ENCODE results near the gene ARHGAP24. TPM values are rescaled to one million over a fixed set of nuclear protein-coding genes. Genes with fewer than 3 reads are reported as not detected.

The ARHGAP24 gene
- total and polyA plus RNA-seq, 2 of the 13 experiments (the other 11 are each of a cell fraction or from before 2014, with no cell fraction given) = 0.07 to 0.55 TPM

DNA sequence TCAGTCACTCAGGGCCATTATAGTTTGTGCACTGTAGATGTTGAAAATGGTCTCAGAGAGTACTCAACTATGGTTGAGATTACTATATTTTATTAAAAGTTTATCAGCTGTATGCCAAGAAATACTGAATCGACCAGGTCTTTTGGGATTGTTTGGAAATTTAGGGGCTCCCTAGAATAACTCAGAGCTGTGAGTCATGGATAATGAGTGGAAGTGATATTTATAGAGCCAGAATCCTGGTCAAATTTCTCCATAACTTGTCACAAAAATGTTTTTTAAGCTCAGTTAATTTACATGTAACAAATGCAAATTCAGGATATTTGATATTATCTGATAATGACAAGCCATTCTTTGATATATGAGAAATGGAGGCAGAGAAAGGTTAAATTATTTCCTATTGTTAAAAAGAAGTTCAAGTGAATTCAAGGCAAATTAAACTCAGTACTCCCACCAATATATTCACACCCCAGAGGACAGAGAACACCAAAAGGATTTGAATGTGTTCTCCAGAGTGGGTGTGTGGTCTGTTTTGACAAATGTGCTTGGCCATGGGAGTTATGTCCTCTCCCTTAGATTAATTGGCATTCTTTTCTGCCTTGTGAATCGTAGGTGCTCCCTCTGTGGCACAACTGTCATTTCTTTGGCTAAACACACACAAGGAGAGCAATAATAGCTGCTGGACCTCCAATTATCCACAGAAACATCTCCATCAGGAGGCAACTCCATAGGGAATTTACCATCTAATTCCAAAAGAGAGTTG is 37.7 kb downstream of the ARHGAP24 start (continued):
- TF ChIP-seq ZNF776 (CRISPR knock-in tag; IDR thresholded peaks at IDR 0.05) (no peak), ZNF350 (CRISPR knock-in tag; IDR thresholded peaks at IDR 0.05; ENCODE audit: borderline replicate concordance, low read depth) (no peak), ZNF33A (CRISPR knock-in tag; IDR thresholded peaks at IDR 0.05; ENCODE audit: borderline replicate concordance) (no peak), ZNF577 (CRISPR knock-in tag; IDR thresholded peaks at IDR 0.05; ENCODE audit: borderline replicate concordance, low read depth) (no peak), ZNF547 (CRISPR knock-in tag; IDR thresholded peaks at IDR 0.05) (no peak)
- TF ChIP-seq, protein P1, sequence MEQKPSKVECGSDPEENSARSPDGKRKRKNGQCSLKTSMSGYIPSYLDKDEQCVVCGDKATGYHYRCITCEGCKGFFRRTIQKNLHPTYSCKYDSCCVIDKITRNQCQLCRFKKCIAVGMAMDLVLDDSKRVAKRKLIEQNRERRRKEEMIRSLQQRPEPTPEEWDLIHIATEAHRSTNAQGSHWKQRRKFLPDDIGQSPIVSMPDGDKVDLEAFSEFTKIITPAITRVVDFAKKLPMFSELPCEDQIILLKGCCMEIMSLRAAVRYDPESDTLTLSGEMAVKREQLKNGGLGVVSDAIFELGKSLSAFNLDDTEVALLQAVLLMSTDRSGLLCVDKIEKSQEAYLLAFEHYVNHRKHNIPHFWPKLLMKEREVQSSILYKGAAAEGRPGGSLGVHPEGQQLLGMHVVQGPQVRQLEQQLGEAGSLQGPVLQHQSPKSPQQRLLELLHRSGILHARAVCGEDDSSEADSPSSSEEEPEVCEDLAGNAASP (CRISPR knock-in tag; IDR thresholded peaks at IDR 0.05; ENCODE audit: borderline replicate concordance) = no peak
- TF ChIP-seq, protein P2, sequence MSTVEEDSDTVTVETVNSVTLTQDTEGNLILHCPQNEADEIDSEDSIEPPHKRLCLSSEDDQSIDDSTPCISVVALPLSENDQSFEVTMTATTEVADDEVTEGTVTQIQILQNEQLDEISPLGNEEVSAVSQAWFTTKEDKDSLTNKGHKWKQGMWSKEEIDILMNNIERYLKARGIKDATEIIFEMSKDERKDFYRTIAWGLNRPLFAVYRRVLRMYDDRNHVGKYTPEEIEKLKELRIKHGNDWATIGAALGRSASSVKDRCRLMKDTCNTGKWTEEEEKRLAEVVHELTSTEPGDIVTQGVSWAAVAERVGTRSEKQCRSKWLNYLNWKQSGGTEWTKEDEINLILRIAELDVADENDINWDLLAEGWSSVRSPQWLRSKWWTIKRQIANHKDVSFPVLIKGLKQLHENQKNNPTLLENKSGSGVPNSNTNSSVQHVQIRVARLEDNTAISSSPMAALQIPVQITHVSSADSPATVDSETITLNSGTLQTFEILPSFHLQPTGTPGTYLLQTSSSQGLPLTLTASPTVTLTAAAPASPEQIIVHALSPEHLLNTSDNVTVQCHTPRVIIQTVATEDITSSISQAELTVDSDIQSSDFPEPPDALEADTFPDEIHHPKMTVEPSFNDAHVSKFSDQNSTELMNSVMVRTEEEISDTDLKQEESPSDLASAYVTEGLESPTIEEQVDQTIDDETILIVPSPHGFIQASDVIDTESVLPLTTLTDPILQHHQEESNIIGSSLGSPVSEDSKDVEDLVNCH (CRISPR knock-in tag; IDR thresholded peaks at IDR 0.05) = no peak

DNA sequence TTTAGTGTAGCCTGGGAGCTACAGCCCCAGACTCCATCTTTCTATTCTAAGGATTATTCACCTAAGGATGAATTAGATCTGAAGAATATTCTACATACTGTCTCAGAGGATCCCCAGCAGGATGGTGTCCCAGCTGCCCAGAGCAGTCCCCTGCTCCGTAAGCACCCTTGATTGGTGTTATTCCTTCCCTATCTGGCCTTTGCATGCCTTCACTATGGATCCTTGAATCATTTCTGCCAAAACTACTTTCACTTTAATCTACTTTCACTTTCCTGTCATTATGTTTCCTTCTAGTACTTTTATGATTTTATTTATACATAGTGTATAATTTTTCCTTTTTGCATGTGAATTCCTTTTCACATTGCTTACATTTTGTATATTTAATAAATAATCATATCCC is 39.2 kb downstream of the ARHGAP24 start:
- WGBS (ENCODE audit: low lambda C conversion rate) = 71% methylated on average over 1 of the region's 1 CpG
- Histone ChIP-seq H2AFZ (ENCODE audit: low read length) (no peak overlapping the region), H3K79me2 (ENCODE audit: insufficient read depth, low read length) (no peaks in the 10 kb centered on the region), H3K36me3 (replicated peaks in 1 of 2; ENCODE audit: control insufficient read depth in 1 of 2, insufficient read depth in 2 of 2, low read length in 2 of 2) (no peaks in the 10 kb centered on the region), H4K20me1 (ENCODE audit: insufficient read depth, low read length) (no peaks in the 10 kb centered on the region), H3K4me3 (replicated peaks in 1 of 3; ENCODE audit: insufficient read depth in 1 of 3, low read depth in 2 of 3, low read length in 3 of 3) (no peak overlapping the region), H3K4me1 (ENCODE audit: insufficient read depth, low read length) (peaks cover 8% of the 10 kb centered on the region), H3K4me2 (ENCODE audit: low read depth, low read length) (no peak overlapping the region), H3K27ac (ENCODE audit: extremely low read length, insufficient read depth, low read length) (no peak overlapping the region), H3K9ac (ENCODE audit: insufficient read depth, low read depth, low read length) (no peak overlapping the region), H3K27me3 (ENCODE audit: control insufficient read depth in 1 of 2, insufficient read depth in 2 of 2, low read length in 2 of 2) (no peaks in the 10 kb centered on the region), H3K9me3 (ENCODE audit: low read length) (no peaks in the 10 kb centered on the region)
- in situ Hi-C loops (cut with HindIII; ENCODE audit: extremely low pct_ligation_motif_present, low pct_unique_long_range_greater_than_20kb) (no loop called here), intact Hi-C loops (cut with micrococcal nuclease; ENCODE audit: unreplicated experiment) (loop anchor here (5.0 kb wide), 1 partner anchor 37 kb away; the partner anchor contains the start of gene ARHGAP24)
- POLR2A ChIA-PET = no interaction called here
- ATAC-seq = no peak
- no peak for FAIRE-seq
- BruUV-seq (replicated peaks) = no TSS peak
- DNase-seq (ENCODE audit: low spot score) = no peak
- CTCF ChIA-PET (ENCODE audit: low intra/inter-chr PET ratio, low total read pairs) = no interaction called here
- TF ChIP-seq, protein P3, sequence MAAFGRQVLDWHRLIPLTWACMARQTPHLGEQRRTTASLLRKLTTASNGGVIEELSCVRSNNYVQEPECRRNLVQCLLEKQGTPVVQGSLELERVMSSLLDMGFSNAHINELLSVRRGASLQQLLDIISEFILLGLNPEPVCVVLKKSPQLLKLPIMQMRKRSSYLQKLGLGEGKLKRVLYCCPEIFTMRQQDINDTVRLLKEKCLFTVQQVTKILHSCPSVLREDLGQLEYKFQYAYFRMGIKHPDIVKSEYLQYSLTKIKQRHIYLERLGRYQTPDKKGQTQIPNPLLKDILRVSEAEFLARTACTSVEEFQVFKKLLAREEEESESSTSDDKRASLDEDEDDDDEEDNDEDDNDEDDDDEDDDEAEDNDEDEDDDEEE (CRISPR knock-in tag; IDR thresholded peaks at IDR 0.05) = no peak
- TF ChIP-seq RORA (CRISPR knock-in tag; IDR thresholded peaks at IDR 0.05) (no peak), SP1 (IDR thresholded peaks at IDR 0.05) (no peak), SP1 (CRISPR knock-in tag; IDR thresholded peaks at IDR 0.05) (no peak)
- TF ChIP-seq, protein P4, sequence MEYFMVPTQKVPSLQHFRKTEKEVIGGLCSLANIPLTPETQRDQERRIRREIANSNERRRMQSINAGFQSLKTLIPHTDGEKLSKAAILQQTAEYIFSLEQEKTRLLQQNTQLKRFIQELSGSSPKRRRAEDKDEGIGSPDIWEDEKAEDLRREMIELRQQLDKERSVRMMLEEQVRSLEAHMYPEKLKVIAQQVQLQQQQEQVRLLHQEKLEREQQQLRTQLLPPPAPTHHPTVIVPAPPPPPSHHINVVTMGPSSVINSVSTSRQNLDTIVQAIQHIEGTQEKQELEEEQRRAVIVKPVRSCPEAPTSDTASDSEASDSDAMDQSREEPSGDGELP (IDR thresholded peaks at IDR 0.05; ENCODE audit: borderline replicate concordance, low read depth) = no peak

Measured in HepG2 (cell line).